Calu3 (cell line): ENCODE data around the gene SLC4A8. TPM values are rescaled to one million over a fixed set of nuclear protein-coding genes. Genes with fewer than 3 reads are reported as not detected.

Source experiments
- BruUV-seq: library from RNA; stranded (reverse); fragments of 400-500 nt; replicated peaks from 2 replicates; lab custom pipeline; 2021; lab: Mats Ljungman, UMichigan
- CTCF ChIA-PET: fragments of 300-600 bp; sonication (Branson Sonifier 250); formaldehyde crosslinking; loops from one replicate; lab custom pipeline; 2022; ENCODE audit warnings: antibody characterized with exemption; lab: Charles Lee
- DNase-seq: peaks from one replicate; pipeline ENCODE4 v3.0.0; 2022
- H3K27ac Mint-ChIP-seq: one replicate; pipeline ENCODE4 v1.8.0; 2022; ENCODE audit warnings: mixed read lengths; ENCODE audit not compliant: unreplicated experiment
- H3K27me3 Mint-ChIP-seq: one replicate; pipeline ENCODE4 v1.8.0; 2022; ENCODE audit warnings: mixed read lengths; ENCODE audit not compliant: unreplicated experiment
- H3K36me3 Mint-ChIP-seq: one replicate; pipeline ENCODE4 v1.8.0; 2022; ENCODE audit warnings: mild to moderate bottlenecking, moderate library complexity, mixed read lengths; ENCODE audit not compliant: insufficient read depth, unreplicated experiment
- H3K4me1 Mint-ChIP-seq: one replicate; pipeline ENCODE4 v1.8.0; 2022; ENCODE audit warnings: mild to moderate bottlenecking, low read depth, mixed read lengths; ENCODE audit not compliant: unreplicated experiment
- H3K4me3 Mint-ChIP-seq: one replicate; pipeline ENCODE4 v1.8.0; 2022; ENCODE audit warnings: mild to moderate bottlenecking, low read depth, moderate library complexity, mixed read lengths; ENCODE audit not compliant: unreplicated experiment
- H3K9me3 Mint-ChIP-seq: one replicate; pipeline ENCODE4 v1.8.0; 2022; ENCODE audit warnings: low read depth, mixed read lengths; ENCODE audit not compliant: unreplicated experiment
- CTCF ChIP-seq: fragments of 200-600 bp; IDR thresholded peaks from one replicate; pipeline ENCODE4 v1.8.0; 2022; ENCODE audit warnings: antibody characterized with exemption; ENCODE audit not compliant: unreplicated experiment
- intact Hi-C: fragments of 100-400 bp; cut with micrococcal nuclease; formaldehyde crosslinking; loops from one replicate; pipeline ENCODE4 v1.10.0; 2022; ENCODE audit not compliant: unreplicated experiment
- total RNA-seq: library from RNA; stranded (reverse); gene quantifications from 2 replicates; pipeline ENCODE4 v1.2.3, GENCODE V29; 2022

Gene SLC4A8
- total RNA-seq, 1 experiment from 2014 or later, result 1.1 TPM

- H3K4me3 Mint-ChIP-seq, result no peak overlapping the region
- no peaks in the 10 kb centered on the region for H3K9me3 Mint-ChIP-seq
- BruUV-seq, result no TSS peak
- H3K27ac Mint-ChIP-seq, result no peak overlapping the region
- intact Hi-C loops, result loop anchor here (5.0 kb wide), 1 partner anchor 143 kb away; no protein-coding TSS in a partner anchor
- no peaks in the 10 kb centered on the region for H3K36me3 Mint-ChIP-seq
- DNase-seq, result no peak
- CTCF ChIA-PET, result interaction anchor here (0.7 to 1.4 kb wide), 4 partner anchors 13 to 340 kb away, joined by 3 to 6 read pairs (median 4); no protein-coding TSS in a partner anchor
- no peak for TF ChIP-seq CTCF
- H3K4me1 Mint-ChIP-seq, result peaks cover 12% of the 10 kb centered on the region
- H3K27me3 Mint-ChIP-seq, result peaks cover 28% of the 10 kb centered on the region
Measured at GRCh38 chr12:51534216-51535074, 109.8 kb downstream of the SLC4A8 start.

GRCh38 chr12:51536159-51536558, 111.5 kb downstream of the SLC4A8 start:
- H3K36me3 Mint-ChIP-seq, result no peaks in the 10 kb centered on the region

GRCh38 chr12:51538149-51538548, 113.5 kb downstream of the SLC4A8 start:
- Mint-ChIP-seq H3K9me3 (no peaks in the 10 kb centered on the region), H3K27me3 (peaks cover 14% of the 10 kb centered on the region), H3K27ac (no peak overlapping the region), H3K36me3 (no peaks in the 10 kb centered on the region), H3K4me1 (no peaks in the 10 kb centered on the region), H3K4me3 (no peak overlapping the region)
- DNase-seq, result no peak
- intact Hi-C loops, result no loop called here
- TF ChIP-seq CTCF, result no peak
- no TSS peak for BruUV-seq
- CTCF ChIA-PET, result interaction anchor here (0.6 kb wide), 1 partner anchor 745 kb away, joined by 5 read pairs; no protein-coding TSS in a partner anchor

More at GRCh38 chr12:51536159-51536558, 111.5 kb downstream of the SLC4A8 start:
- intact Hi-C loops, result no loop called here
- Mint-ChIP-seq H3K9me3 (no peaks in the 10 kb centered on the region), H3K4me3 (no peak overlapping the region), H3K4me1 (peaks cover 12% of the 10 kb centered on the region), H3K27me3 (peaks cover 14% of the 10 kb centered on the region), H3K27ac (no peak overlapping the region)
- DNase-seq, result no peak
- CTCF ChIA-PET, result no interaction called here
- no peak for TF ChIP-seq CTCF
- no TSS peak for BruUV-seq

GRCh38 chr12:51538599-51538998, 114.0 kb downstream of the SLC4A8 start:
- no TSS peak for BruUV-seq
- TF ChIP-seq CTCF, result no peak
- no peak for DNase-seq
- no peaks in the 10 kb centered on the region for H3K4me1 Mint-ChIP-seq
- no peaks in the 10 kb centered on the region for H3K9me3 Mint-ChIP-seq
- H3K36me3 Mint-ChIP-seq, result no peaks in the 10 kb centered on the region
- H3K4me3 Mint-ChIP-seq, result no peak overlapping the region
- intact Hi-C loops, result no loop called here
- CTCF ChIA-PET, result interaction anchor here (0.6 kb wide), 1 partner anchor 744 kb away, joined by 5 read pairs; no protein-coding TSS in a partner anchor
- no peak overlapping the region for H3K27ac Mint-ChIP-seq
- peaks cover 14% of the 10 kb centered on the region for H3K27me3 Mint-ChIP-seq
